H1 (cell line): ENCODE measurements around the gene NKPD1. TPM values are rescaled to one million over a fixed set of nuclear protein-coding genes. Genes with fewer than 3 reads are reported as not detected.

Experiments
- JUN ChIP-seq: IDR thresholded peaks from 2 replicates; pipeline ENCODE4 v1.6.1; 2011; ENCODE audit warnings: low read depth, mild to moderate bottlenecking, improper control_type of control experiment, low read length
- RAD21 ChIP-seq, 2 experiments: IDR thresholded peaks in 1 of 2; conservative IDR thresholded peaks in 1 of 2; 2 replicates each; pipeline ENCODE4 v1.6.1; 2011; ENCODE audit warnings: low read depth in 2 of 2, low read length in 2 of 2, improper control_type of control experiment in 1 of 2, inconsistent platforms in 1 of 2, mild to moderate bottlenecking in 1 of 2, moderate library complexity in 1 of 2
- RNF2 ChIP-seq: fragments of 200-900, 300-1000 bp; sonication (generic); IDR thresholded peaks from 2 replicates; pipeline ENCODE4 v1.7.1; 2016; ENCODE audit warnings: borderline replicate concordance, low read depth, mild to moderate bottlenecking, antibody characterized with exemption, low read length; ENCODE audit not compliant: poor library complexity, severe bottlenecking; ENCODE audit errors: missing control alignments
- SIRT6 ChIP-seq: IDR thresholded peaks from one replicate; pipeline ENCODE4 v1.7.1; 2012; ENCODE audit warnings: low read length, inconsistent platforms
- SUZ12 ChIP-seq: fragments of 200-600 bp; sonication (generic); IDR thresholded peaks from 2 replicates; pipeline ENCODE4 v1.6.1; 2012; ENCODE audit warnings: mild to moderate bottlenecking, inconsistent platforms, low read length, moderate library complexity, mixed read lengths
- YY1 ChIP-seq: IDR thresholded peaks from 2 replicates; pipeline ENCODE4 v1.6.1; 2011; ENCODE audit warnings: low read depth, mild to moderate bottlenecking, low read length
- polyA plus RNA-seq, 7 experiments: library from polyadenylated mRNA; depleted of rRNA in 3 of 7; stranded (reverse) in 5 of 7; unstranded in 2 of 7; fragments of >200 nt in 5 of 7; fragments of 200-250 nt in 2 of 7; gene quantifications; 1 replicate in 5 of 7; 2 replicates in 1 of 7; 4 replicates in 1 of 7; pipeline versions ENCODE4 v1.2.1 to v1.2.3, GENCODE V29; 2011 to 2013; ENCODE audit warnings: missing spikeins in 2 of 7, mixed read lengths in 2 of 7
- total RNA-seq: library from RNA; stranded (reverse); fragmentation: NEBNext Ultra II Directional; extraction: Animal tissue kit (Norgen Biotek cat#: 25700); gene quantifications from 2 replicates; pipeline ENCODE4 v1.2.1, GENCODE V29; 2021

NKPD1 gene
- total and polyA plus RNA-seq, 2 of the 8 experiments (the other 6 are each of a cell fraction or from before 2014, with no cell fraction given) = 0.30 to 0.39 TPM

DNA sequence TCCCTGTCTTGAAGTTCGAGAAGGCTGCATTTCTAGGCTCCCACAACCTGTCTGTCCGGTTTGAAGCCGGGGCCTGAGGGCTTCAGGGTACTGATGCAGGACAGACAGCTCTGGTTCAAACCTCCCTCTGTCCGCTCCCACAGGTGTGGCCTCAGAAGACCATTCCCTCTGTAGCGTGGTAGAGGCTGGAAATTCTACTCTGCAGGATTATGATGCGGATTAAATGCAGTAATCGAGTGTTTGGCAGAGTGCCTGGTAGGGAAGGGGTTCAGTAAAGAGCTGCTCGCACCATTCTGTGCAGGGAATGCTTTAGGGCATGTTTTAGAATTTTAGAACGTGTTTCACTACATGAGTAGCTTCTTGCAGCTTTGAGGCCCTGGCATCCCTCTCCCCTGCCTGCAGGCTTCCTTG is 37.3 kb downstream of the NKPD1 start (continued):
- no peak for TF ChIP-seq RNF2
- no peak for TF ChIP-seq JUN
- TF ChIP-seq RAD21 (IDR thresholded peaks at IDR 0.05 in 1 of 2, conservative IDR thresholded peaks at IDR 0.05 in 1 of 2; ENCODE audit: low read depth in 2 of 2, low read length in 2 of 2) = no peak
- TF ChIP-seq SUZ12 = no peak
- TF ChIP-seq YY1 = no peak
- TF ChIP-seq SIRT6 = no peak
